HEK293T (cell line): ENCODE measurements around the gene APBA2.

ENCODE experiments used
- CTCF ChIA-PET: fragments of 350-600 bp; formaldehyde crosslinking; extraction: SDS; loops from one replicate; lab custom pipeline; 2021; ENCODE audit warnings: antibody characterized with exemption, inconsistent platforms; lab: Yijun Ruan, JAX
- POLR2A ChIA-PET: fragments of 350-600 bp; formaldehyde crosslinking; extraction: SDS; loops from one replicate; lab custom pipeline; 2020; ENCODE audit warnings: antibody characterized with exemption, inconsistent platforms; lab: Yijun Ruan, JAX
- DNase-seq: peaks from one replicate; pipeline ENCODE4 v3.0.0; 2012; ENCODE audit warnings: mixed read lengths; ENCODE audit errors: extremely low spot score
- ARNT ChIP-seq: fragments of 450-650 bp; IDR thresholded peaks from 2 replicates; pipeline ENCODE4 v1.6.1; 2017; ENCODE audit warnings: mild to moderate bottlenecking
- BHLHE40 ChIP-seq: fragments of 450-650 bp; IDR thresholded peaks from 2 replicates; pipeline ENCODE4 v1.6.1; 2016; ENCODE audit warnings: mild to moderate bottlenecking, moderate library complexity, borderline replicate concordance
- CTBP1 ChIP-seq: fragments of 450-650 bp; IDR thresholded peaks from 2 replicates; pipeline ENCODE4 v1.6.1; 2016; ENCODE audit warnings: borderline replicate concordance
- ELF4 ChIP-seq: fragments of 450-650 bp; IDR thresholded peaks from 2 replicates; pipeline ENCODE4 v1.6.1; 2017; ENCODE audit warnings: antibody characterized with exemption
- FOXA1 ChIP-seq: fragments of 450-650 bp; IDR thresholded peaks from 2 replicates; pipeline ENCODE4 v1.6.1; 2016; ENCODE audit warnings: mild to moderate bottlenecking
- FOXK2 ChIP-seq: fragments of 450-650 bp; IDR thresholded peaks from 2 replicates; pipeline ENCODE4 v1.6.1; 2016; ENCODE audit warnings: mild to moderate bottlenecking
- FOXM1 ChIP-seq: fragments of 450-650 bp; IDR thresholded peaks from 2 replicates; pipeline ENCODE4 v1.6.1; 2017; ENCODE audit warnings: mild to moderate bottlenecking, borderline replicate concordance
- HDGF ChIP-seq: fragments of 450-650 bp; IDR thresholded peaks from 2 replicates; pipeline ENCODE4 v1.6.1; 2017; ENCODE audit warnings: antibody characterized with exemption, borderline replicate concordance
- L3MBTL2 ChIP-seq: fragments of 450-650 bp; conservative IDR thresholded peaks from 2 replicates; pipeline ENCODE4 v1.6.1; 2016; ENCODE audit warnings: mild to moderate bottlenecking
- LEF1 ChIP-seq: fragments of 450-650 bp; IDR thresholded peaks from 2 replicates; pipeline ENCODE4 v1.6.1; 2017; ENCODE audit warnings: mild to moderate bottlenecking, borderline replicate concordance
- NFRKB ChIP-seq: fragments of 450-650 bp; IDR thresholded peaks from 2 replicates; pipeline ENCODE4 v1.6.1; 2016; ENCODE audit warnings: mild to moderate bottlenecking, moderate library complexity
- SP1 ChIP-seq: fragments of 450-650 bp; IDR thresholded peaks from 2 replicates; pipeline ENCODE4 v1.6.1; 2017
- SUZ12 ChIP-seq: fragments of 450-650 bp; IDR thresholded peaks from 2 replicates; pipeline ENCODE4 v1.6.1; 2016; ENCODE audit warnings: mild to moderate bottlenecking
- TARDBP ChIP-seq: fragments of 450-650 bp; IDR thresholded peaks from 2 replicates; pipeline ENCODE4 v1.6.1; 2016
- ZNF384 ChIP-seq: fragments of 450-650 bp; IDR thresholded peaks from 2 replicates; pipeline ENCODE4 v1.6.1; 2016
- TF ChIP-seq, protein P1 (sequence below): fragments of 450-650 bp; IDR thresholded peaks from 2 replicates; pipeline ENCODE4 v1.6.1; 2016

The APBA2 gene

DNA sequence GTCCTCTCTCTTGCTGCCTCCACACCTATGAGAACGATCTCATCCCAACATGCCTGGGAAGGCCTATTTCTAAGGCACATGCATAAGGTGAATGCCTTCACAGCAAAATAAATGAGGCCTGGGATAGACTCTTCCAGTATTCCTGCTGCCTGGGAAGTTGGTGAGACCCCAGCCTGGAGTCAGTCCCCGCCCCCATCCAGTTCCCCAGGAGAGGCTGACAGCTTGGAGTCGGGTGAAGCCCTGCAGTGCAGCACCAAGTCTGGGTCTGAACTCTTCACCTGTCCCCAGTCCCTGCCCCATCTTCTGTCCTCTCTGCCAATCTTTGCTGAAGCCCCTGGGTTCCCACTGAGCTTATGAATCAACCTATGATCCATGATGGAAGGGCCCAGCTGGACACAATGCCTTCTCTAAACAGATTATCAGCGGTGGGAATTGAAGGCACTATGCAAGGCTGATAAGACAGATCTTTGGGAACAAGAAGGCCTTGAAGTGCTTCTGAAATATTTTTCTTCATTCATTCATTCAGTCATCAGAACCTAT, 10.2 kb upstream of the APBA2 start:
- ChIA-PET CTCF (no interaction called here), POLR2A (interaction anchor here (0.9 kb wide), 1 partner anchor 10 kb away, joined by 3 read pairs; the partner anchor contains the start of gene APBA2)
- TF ChIP-seq ARNT: no peak
- TF ChIP-seq SP1: no peak
- TF ChIP-seq, protein P1, sequence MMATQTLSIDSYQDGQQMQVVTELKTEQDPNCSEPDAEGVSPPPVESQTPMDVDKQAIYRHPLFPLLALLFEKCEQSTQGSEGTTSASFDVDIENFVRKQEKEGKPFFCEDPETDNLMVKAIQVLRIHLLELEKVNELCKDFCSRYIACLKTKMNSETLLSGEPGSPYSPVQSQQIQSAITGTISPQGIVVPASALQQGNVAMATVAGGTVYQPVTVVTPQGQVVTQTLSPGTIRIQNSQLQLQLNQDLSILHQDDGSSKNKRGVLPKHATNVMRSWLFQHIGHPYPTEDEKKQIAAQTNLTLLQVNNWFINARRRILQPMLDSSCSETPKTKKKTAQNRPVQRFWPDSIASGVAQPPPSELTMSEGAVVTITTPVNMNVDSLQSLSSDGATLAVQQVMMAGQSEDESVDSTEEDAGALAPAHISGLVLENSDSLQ: no peak
- no peak for TF ChIP-seq TARDBP
- TF ChIP-seq LEF1: no peak
- no peak for TF ChIP-seq BHLHE40
- TF ChIP-seq ELF4: no peak
- TF ChIP-seq NFRKB: no peak
- TF ChIP-seq HDGF: no peak
- TF ChIP-seq ZNF384: no peak
- TF ChIP-seq L3MBTL2: no peak
- TF ChIP-seq FOXM1: no peak
- TF ChIP-seq FOXK2: no peak
- TF ChIP-seq SUZ12: no peak
- no peak for TF ChIP-seq FOXA1
- no peak for TF ChIP-seq CTBP1
- no peak for DNase-seq

DNA sequence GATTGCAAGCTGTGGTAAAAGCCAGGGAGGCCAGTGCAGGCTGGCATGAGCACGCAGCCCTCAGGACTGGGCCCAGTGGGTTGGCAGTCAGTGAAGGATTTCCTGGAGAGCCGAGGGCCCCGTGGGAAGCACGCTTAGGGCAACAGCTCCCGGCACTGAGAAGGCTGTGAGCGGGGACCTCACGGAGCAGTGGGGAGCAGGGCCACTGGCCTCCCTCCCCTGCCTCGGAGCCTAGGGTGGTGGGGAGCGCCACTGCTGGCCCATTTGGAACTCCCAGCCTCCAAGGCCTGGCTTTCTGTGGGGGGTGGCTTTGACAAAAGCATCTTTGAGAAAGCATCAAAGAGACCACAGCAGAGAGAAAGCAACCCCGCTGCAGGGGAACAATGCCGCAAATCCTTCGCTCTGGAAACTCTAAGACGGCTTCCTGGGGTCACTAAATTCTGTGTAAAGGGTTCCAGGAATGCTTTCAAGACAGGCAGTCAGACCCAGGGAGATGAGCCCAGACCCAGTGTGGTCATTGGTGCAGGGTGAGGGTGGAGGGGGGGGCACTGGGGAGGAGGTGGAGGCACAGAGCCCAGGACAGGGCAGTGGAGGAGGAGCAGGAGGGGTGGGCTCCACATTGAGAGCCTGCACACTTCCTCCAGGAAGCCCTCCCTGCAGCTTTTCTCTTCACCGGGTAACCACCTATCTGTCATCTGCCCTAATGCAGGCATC, 9.5 kb upstream of the APBA2 start:
- no peak for DNase-seq
- ChIA-PET POLR2A (no interaction called here), CTCF (no interaction called here)
- TF ChIP-seq SP1 (no peak), ARNT (no peak), SUZ12 (no peak), LEF1 (no peak), ZNF384 (no peak), BHLHE40 (no peak)
- TF ChIP-seq, protein P1: no peak

DNA sequence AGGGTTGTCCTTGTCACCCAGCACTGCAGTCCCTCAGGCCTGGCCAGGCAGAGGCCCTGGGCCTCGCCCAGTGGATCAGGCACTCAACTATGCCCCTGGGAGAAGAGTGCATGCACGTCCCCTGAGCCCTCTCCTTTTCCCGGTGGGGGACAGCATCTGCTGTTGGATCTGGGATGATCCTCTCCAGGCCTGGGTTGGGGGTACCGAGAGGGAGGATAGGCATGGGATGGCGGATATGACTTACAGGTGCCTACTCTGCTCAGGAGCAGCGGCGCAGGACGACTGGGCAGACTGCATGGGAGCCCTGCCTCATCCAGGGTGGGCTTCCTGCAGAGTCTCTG, 9.0 kb upstream of the APBA2 start:
- POLR2A ChIA-PET: no interaction called here
- TF ChIP-seq SUZ12: no peak
- no peak for TF ChIP-seq FOXK2
- no peak for TF ChIP-seq FOXA1
- no peak for TF ChIP-seq FOXM1
- TF ChIP-seq NFRKB: no peak
- no peak for TF ChIP-seq ZNF384
- CTCF ChIA-PET: no interaction called here
- no peak for DNase-seq

DNA sequence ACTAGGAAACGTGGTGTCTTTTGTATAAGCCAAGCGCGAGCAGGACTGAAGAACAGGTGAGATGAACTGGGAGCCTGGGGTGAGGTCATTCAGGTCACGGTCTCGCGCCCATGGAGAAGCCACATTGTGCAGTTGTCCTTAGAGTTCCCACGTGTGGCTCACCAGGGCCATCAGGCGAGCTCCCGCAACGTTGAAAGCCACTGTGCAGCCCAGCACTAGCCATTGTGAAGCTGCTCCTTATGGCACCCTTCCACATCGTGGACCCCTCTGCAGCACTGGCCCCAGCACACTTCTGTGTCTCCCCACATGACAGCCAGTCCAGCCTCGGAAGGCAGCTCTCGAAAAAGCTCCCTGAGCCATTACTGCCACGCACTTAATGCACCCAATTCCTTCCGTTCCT, 7.6 kb upstream of the APBA2 start:
- TF ChIP-seq ARNT: no peak
- no peak for TF ChIP-seq BHLHE40
- no peak for TF ChIP-seq TARDBP
- TF ChIP-seq FOXK2: no peak
- TF ChIP-seq LEF1: no peak
- TF ChIP-seq FOXA1: no peak
- no peak for TF ChIP-seq SUZ12
- no peak for TF ChIP-seq NFRKB
- TF ChIP-seq FOXM1: no peak
- TF ChIP-seq, protein P1: no peak
- TF ChIP-seq L3MBTL2: no peak
- TF ChIP-seq ZNF384: no peak
- POLR2A ChIA-PET: no interaction called here
- no peak for DNase-seq
- CTCF ChIA-PET: no interaction called here

DNA sequence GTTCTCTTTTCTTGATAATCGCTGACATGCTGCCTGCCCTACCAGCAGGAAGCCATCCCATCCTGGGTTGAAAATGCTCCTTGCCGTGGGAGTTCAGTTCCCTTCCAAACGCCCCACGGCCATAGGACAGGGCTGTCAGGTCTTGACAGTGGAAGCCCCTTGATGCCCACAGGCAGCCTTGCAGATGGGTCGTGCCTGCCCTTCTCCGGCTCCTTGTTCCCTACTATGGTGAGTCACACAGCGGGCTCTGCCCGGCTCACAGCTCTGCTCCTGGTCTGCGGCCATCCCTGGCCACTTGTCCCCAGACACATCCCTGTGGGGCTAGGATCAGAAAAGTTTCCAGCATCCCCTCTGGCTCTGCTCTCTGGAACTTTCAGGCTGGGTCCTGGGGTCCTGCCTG, 6.2 kb upstream of the APBA2 start:
- ChIA-PET CTCF (no interaction called here), POLR2A (no interaction called here)
- TF ChIP-seq L3MBTL2 (no peak), LEF1 (no peak), SP1 (no peak), FOXK2 (no peak), HDGF (no peak), FOXA1 (no peak), ARNT (no peak)
- no peak for DNase-seq

DNA sequence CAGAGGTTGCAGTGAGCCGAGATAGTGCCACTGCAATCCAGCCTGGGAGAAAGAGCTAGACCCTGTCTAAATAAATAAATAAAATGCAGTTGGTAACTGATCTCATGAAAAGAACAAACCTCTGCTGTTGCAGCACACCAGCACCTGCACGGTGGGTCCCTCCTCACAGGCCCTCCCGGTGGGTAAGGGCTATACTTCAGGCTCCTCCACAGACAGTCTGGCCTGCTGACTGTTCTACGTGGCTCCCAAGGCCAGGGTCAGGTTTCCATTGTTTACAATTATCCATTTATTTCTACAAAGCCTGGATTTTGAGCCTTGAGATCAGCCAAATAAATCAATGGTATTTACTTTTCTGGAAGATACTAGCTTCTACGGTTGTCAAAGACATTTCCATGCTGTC, 5.1 kb upstream of the APBA2 start:
- ChIA-PET CTCF (no interaction called here), POLR2A (no interaction called here)
- TF ChIP-seq, protein P1: no peak
- TF ChIP-seq SUZ12 (no peak), SP1 (no peak), LEF1 (no peak), HDGF (no peak), FOXK2 (no peak), CTBP1 (no peak), BHLHE40 (no peak), FOXM1 (no peak)
- DNase-seq: no peak
